NOMO-1 treated with dmso at 0.1 percent for 144 hours (cell line): ENCODE measurements around the gene RABL6.
A peak's percentile ranks its signal among the peaks of the same experiment; 100 is the strongest.
"Not testable (repeated sequence)": the region's sequence is repeated elsewhere in the genome, so short reads cannot be mapped to it uniquely, and the experiment has no call there.

Source experiments
- DNase-seq: peaks from one replicate; lab custom pipeline; 2025; ENCODE audit not compliant: unreplicated experiment; lab: John Stamatoyannopoulos, UW

Gene RABL6

GRCh38 chr9:136833381-136834048, 25.8 kb downstream of the RABL6 start:
- not testable (repeated sequence) for DNase-seq

GRCh38 chr9:136835162-136835931, 27.6 kb downstream of the RABL6 start:
- no peak for DNase-seq

GRCh38 chr9:136835932-136836904, 28.5 kb downstream of the RABL6 start:
- no peak for DNase-seq

- DNase-seq, result no peak
Measured at GRCh38 chr9:136837146-136837855, 29.6 kb downstream of the RABL6 start.

GRCh38 chr9:136837856-136838277, 30.1 kb downstream of the RABL6 start:
- not testable (repeated sequence) for DNase-seq

GRCh38 chr9:136838314-136839228, 30.8 kb downstream of the RABL6 start:
- no peak for DNase-seq

GRCh38 chr9:136839229-136840139, 31.7 kb downstream of the RABL6 start:
- no peak for DNase-seq

GRCh38 chr9:136840140-136840876, 32.6 kb downstream of the RABL6 start:
- no peak for DNase-seq

GRCh38 chr9:136840877-136841645, 33.3 kb downstream of the RABL6 start:
- DNase-seq, result peak; percentile 15

GRCh38 chr9:136841646-136842379, 34.1 kb downstream of the RABL6 start:
- DNase-seq, result not testable (repeated sequence)

GRCh38 chr9:136842380-136842948, 34.7 kb downstream of the RABL6 start, which contains the start of gene AJM1:
AJM1 (plus strand) TSS chr9:136842478; CDS start chr9:136844415, 1,937 bp downstream.
- peak; percentile 69 for DNase-seq

- DNase-seq, result not testable (repeated sequence)
Measured at GRCh38 chr9:136843159-136843800, 35.5 kb downstream of the RABL6 start.

- DNase-seq, result not testable (repeated sequence)
Measured at GRCh38 chr9:136843801-136844740, 36.3 kb downstream of the RABL6 start.

- no peak for DNase-seq
Measured at GRCh38 chr9:136844761-136845464, 37.2 kb downstream of the RABL6 start.
